Neural cell (in vitro differentiated cells): Measurements from ENCODE around the gene PDE4D. TPM values are rescaled to one million over a fixed set of nuclear protein-coding genes. Genes with fewer than 3 reads are reported as not detected.

Experiments
- H2AFZ ChIP-seq: fragments of 200-600, 300-800 bp; sonication (generic), shearing (Covaris generic); 2 replicates; pipeline ENCODE4 v1.6.0; 2014; ENCODE audit warnings: low read depth, mild to moderate bottlenecking, antibody characterized with exemption, low read length, moderate library complexity
- H3F3A ChIP-seq: fragments of 200-600 bp; shearing (Covaris generic); 2 replicates; pipeline ENCODE4 v1.6.1; 2016; ENCODE audit warnings: mild to moderate bottlenecking, moderate library complexity, mixed read lengths, antibody characterized with exemption, low read length; ENCODE audit not compliant: insufficient read depth, poor library complexity, severe bottlenecking
- H3K27ac ChIP-seq: fragments of 200-600, 300-800 bp; sonication (generic), shearing (Covaris generic); 2 replicates; pipeline ENCODE4 v1.5.1; 2014; ENCODE audit warnings: mild to moderate bottlenecking, low read length, moderate library complexity
- H3K27me3 ChIP-seq: fragments of 300-800, 200-600 bp; sonication (generic), shearing (Covaris generic); 2 replicates; pipeline ENCODE4 v1.6.0; 2014; ENCODE audit warnings: mild to moderate bottlenecking, low read depth, low read length, moderate library complexity; ENCODE audit not compliant: insufficient read depth
- H3K36me3 ChIP-seq: fragments of 300-800, 200-600 bp; sonication (generic), shearing (Covaris generic); 2 replicates; pipeline ENCODE4 v1.5.1; 2014; ENCODE audit warnings: mild to moderate bottlenecking, antibody characterized with exemption, low read length, moderate library complexity; ENCODE audit not compliant: insufficient read depth
- H3K4me2 ChIP-seq: fragments of 300-800, 200-600 bp; sonication (generic), shearing (Covaris generic); 2 replicates; pipeline ENCODE4 v1.6.0; 2014; ENCODE audit warnings: mild to moderate bottlenecking, low read length
- H3K4me3 ChIP-seq: fragments of 300-800, 200-600 bp; sonication (generic), shearing (Covaris generic); 2 replicates; pipeline ENCODE4 v1.5.1; 2014; ENCODE audit warnings: mild to moderate bottlenecking, low read length, moderate library complexity
- H3K79me2 ChIP-seq: fragments of 200-600 bp; shearing (Covaris generic); replicated peaks from 2 replicates; pipeline ENCODE4 v1.6.0; 2014; ENCODE audit warnings: mild to moderate bottlenecking, low read length, moderate library complexity; ENCODE audit not compliant: insufficient read depth
- H3K9ac ChIP-seq: fragments of 300-800, 200-600 bp; sonication (generic), shearing (Covaris generic); 2 replicates; pipeline ENCODE4 v1.6.1; 2016; ENCODE audit warnings: mild to moderate bottlenecking, low read length, mixed read lengths
- H3K9me2 ChIP-seq: fragments of 200-600 bp; shearing (Covaris generic); 2 replicates; pipeline ENCODE4 v1.6.1; 2016; ENCODE audit warnings: mild to moderate bottlenecking, low read length, mixed read lengths; ENCODE audit not compliant: insufficient read depth
- H3K9me3 ChIP-seq: fragments of 200-600, 300-800 bp; sonication (generic), shearing (Covaris generic); 2 replicates; pipeline ENCODE4 v1.6.1; 2016; ENCODE audit warnings: mild to moderate bottlenecking, mixed run types, low read length, moderate library complexity, mixed read lengths
- H4K20me1 ChIP-seq: fragments of 200-600 bp; shearing (Covaris generic); 2 replicates; pipeline ENCODE4 v1.6.1; 2016; ENCODE audit warnings: mild to moderate bottlenecking, mixed run types; ENCODE audit not compliant: insufficient read depth
- EP300 ChIP-seq: fragments of 450-650 bp; conservative IDR thresholded peaks from 2 replicates; pipeline ENCODE4 v1.6.1; 2014; ENCODE audit warnings: antibody characterized with exemption, mild to moderate bottlenecking, moderate library complexity; ENCODE audit not compliant: poor library complexity, severe bottlenecking
- EZH2 ChIP-seq: fragments of 200-600, 300-800 bp; shearing (Covaris generic), sonication (generic); IDR thresholded peaks from 2 replicates; pipeline ENCODE4 v1.6.1; 2014; ENCODE audit warnings: antibody characterized with exemption, low read length, borderline replicate concordance, mild to moderate bottlenecking; ENCODE audit not compliant: insufficient read depth, poor library complexity, severe bottlenecking
- MXI1 ChIP-seq: fragments of 450-650 bp; conservative IDR thresholded peaks from 2 replicates; pipeline ENCODE4 v1.6.1; 2014; ENCODE audit warnings: antibody characterized with exemption, mild to moderate bottlenecking; ENCODE audit not compliant: poor library complexity, severe bottlenecking
- POLR2AphosphoS5 ChIP-seq: IDR thresholded peaks from 2 replicates; pipeline ENCODE4 v1.6.1; 2012
- RAD21 ChIP-seq: fragments of 450-650 bp; conservative IDR thresholded peaks from 2 replicates; pipeline ENCODE4 v1.6.1; 2014; ENCODE audit warnings: antibody characterized with exemption, mild to moderate bottlenecking, moderate library complexity
- REST ChIP-seq: IDR thresholded peaks from 2 replicates; pipeline ENCODE4 v1.6.1; 2012; ENCODE audit warnings: borderline replicate concordance
- SMC3 ChIP-seq: fragments of 450-650 bp; conservative IDR thresholded peaks from 2 replicates; pipeline ENCODE4 v1.6.1; 2014; ENCODE audit warnings: antibody characterized with exemption, mild to moderate bottlenecking, moderate library complexity; ENCODE audit not compliant: poor library complexity
- TAF1 ChIP-seq: IDR thresholded peaks from 2 replicates; pipeline ENCODE4 v1.6.1; 2012; ENCODE audit warnings: low read depth
- polyA plus RNA-seq: library from polyadenylated mRNA; depleted of rRNA; stranded (reverse); fragments of >200 nt; gene quantifications from 2 replicates; pipeline ENCODE4 v1.2.3, GENCODE V29; 2014
- TF ChIP-seq, protein P1 (sequence below): fragments of 450-650 bp; IDR thresholded peaks from 2 replicates; pipeline ENCODE4 v1.5.1; 2014; ENCODE audit warnings: antibody characterized with exemption, mild to moderate bottlenecking, moderate library complexity; ENCODE audit not compliant: poor library complexity, severe bottlenecking

PDE4D gene
- polyA plus RNA-seq, 1 donor from 2014 or later: 42.8 TPM

DNA sequence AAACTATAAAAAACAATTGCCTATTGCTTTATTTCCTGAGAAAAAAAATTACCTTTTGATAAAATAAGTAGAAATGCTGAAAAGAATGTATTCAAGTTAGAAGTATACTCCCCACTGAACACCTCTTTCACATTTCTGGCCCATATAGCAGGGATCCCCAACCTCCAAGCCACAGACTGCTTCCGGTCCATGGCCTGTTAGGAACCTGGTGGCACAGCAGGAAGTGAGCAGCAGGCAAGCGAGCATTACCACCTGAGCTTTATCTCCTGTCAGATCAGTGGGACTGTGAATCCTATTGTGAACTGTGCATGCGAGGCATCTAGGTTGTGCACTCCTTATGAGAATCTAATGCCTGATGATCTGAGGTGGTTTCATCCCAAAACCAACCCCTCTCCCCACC lies 746.8 kb downstream of the PDE4D start:
- no peak overlapping the region for H3K4me2 ChIP-seq
- H3K36me3 ChIP-seq: no peaks in the 10 kb centered on the region
- H4K20me1 ChIP-seq: no peaks in the 10 kb centered on the region
- H3K4me3 ChIP-seq: no peak overlapping the region
- H3K9ac ChIP-seq: no peak overlapping the region
- no peaks in the 10 kb centered on the region for H3K9me3 ChIP-seq
- no peaks in the 10 kb centered on the region for H3K27me3 ChIP-seq
- no peaks in the 10 kb centered on the region for H3K79me2 ChIP-seq
- H3F3A ChIP-seq: no peaks in the 10 kb centered on the region
- no peaks in the 10 kb centered on the region for H3K9me2 ChIP-seq
- H2AFZ ChIP-seq: no peak overlapping the region
- no peak for TF ChIP-seq TAF1
- TF ChIP-seq POLR2AphosphoS5: no peak
- no peak for TF ChIP-seq EP300
- TF ChIP-seq, protein P1, sequence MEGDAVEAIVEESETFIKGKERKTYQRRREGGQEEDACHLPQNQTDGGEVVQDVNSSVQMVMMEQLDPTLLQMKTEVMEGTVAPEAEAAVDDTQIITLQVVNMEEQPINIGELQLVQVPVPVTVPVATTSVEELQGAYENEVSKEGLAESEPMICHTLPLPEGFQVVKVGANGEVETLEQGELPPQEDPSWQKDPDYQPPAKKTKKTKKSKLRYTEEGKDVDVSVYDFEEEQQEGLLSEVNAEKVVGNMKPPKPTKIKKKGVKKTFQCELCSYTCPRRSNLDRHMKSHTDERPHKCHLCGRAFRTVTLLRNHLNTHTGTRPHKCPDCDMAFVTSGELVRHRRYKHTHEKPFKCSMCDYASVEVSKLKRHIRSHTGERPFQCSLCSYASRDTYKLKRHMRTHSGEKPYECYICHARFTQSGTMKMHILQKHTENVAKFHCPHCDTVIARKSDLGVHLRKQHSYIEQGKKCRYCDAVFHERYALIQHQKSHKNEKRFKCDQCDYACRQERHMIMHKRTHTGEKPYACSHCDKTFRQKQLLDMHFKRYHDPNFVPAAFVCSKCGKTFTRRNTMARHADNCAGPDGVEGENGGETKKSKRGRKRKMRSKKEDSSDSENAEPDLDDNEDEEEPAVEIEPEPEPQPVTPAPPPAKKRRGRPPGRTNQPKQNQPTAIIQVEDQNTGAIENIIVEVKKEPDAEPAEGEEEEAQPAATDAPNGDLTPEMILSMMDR: no peak
- TF ChIP-seq MXI1: no peak
- TF ChIP-seq REST: no peak
- TF ChIP-seq EZH2: no peak
- TF ChIP-seq RAD21: no peak
- TF ChIP-seq SMC3: no peak
- no peak overlapping the region for H3K27ac ChIP-seq

- Histone ChIP-seq H3K79me2 (no peaks in the 10 kb centered on the region), H3K9ac (no peak overlapping the region), H3K9me2 (no peaks in the 10 kb centered on the region), H2AFZ (no peak overlapping the region), H3K4me2 (no peak overlapping the region), H3K36me3 (no peaks in the 10 kb centered on the region), H3K9me3 (no peaks in the 10 kb centered on the region), H3K27me3 (no peaks in the 10 kb centered on the region), H3F3A (no peaks in the 10 kb centered on the region), H3K27ac (no peak overlapping the region), H3K4me3 (no peak overlapping the region), H4K20me1 (no peaks in the 10 kb centered on the region)
- TF ChIP-seq SMC3: no peak
- TF ChIP-seq REST: no peak
- TF ChIP-seq RAD21: no peak
- TF ChIP-seq, protein P1: no peak
- TF ChIP-seq TAF1: no peak
- TF ChIP-seq EZH2: no peak
- no peak for TF ChIP-seq EP300
- TF ChIP-seq MXI1: no peak
- TF ChIP-seq POLR2AphosphoS5: no peak
Measured at GRCh38 chr5:59143926-59144333, 749.6 kb downstream of the PDE4D start.
